ENCODE measurements around the gene GRHPR.
"Not testable (repeated sequence)": the region's sequence is repeated elsewhere in the genome, so short reads cannot be mapped to it uniquely, and the experiment has no call there.

GRCh38 chr9:37473982-37474381 is 51.5 kb downstream of the GRHPR start:
- not testable (repeated sequence) for TF ChIP-seq EZH2 (IDR thresholded peaks at IDR 0.05); POLR2AphosphoS5 (IDR thresholded peaks at IDR 0.05; ENCODE audit: borderline replicate concordance, low read depth, low read length)

All from SK-N-MC (cell line).